Tibial artery (tissue), 4 donors: ENCODE data around the gene DYDC2.

Source experiments
- DNase-seq, 2 donors: peaks; one replicate each; pipeline ENCODE4 v3.0.0-alpha.2; 2019
- H3K27ac ChIP-seq, 2 donors: fragments of 200-600 bp; sonication (generic) in 1 of 2; 1 replicate in 1 of 2; 2 replicates in 1 of 2; pipeline ENCODE4 v1.5.1; 2018 to 2019; ENCODE audit warnings: mild to moderate bottlenecking in 1 of 2
- H3K27me3 ChIP-seq, 2 donors: fragments of 200-600 bp; sonication (generic) in 1 of 2; one replicate each; pipeline versions ENCODE4 v1.5.1 to v1.6.0; 2016 to 2019
- H3K36me3 ChIP-seq, 3 donors: fragments of 200-600 bp; sonication (generic) in 2 of 3; one replicate each; pipeline ENCODE4 v1.5.1; 2016 to 2019; ENCODE audit warnings: mild to moderate bottlenecking in 2 of 3
- H3K4me1 ChIP-seq, 4 donors: fragments of 200-600 bp; sonication (generic) in 2 of 4; 1 replicate in 3 of 4; 2 replicates in 1 of 4; pipeline ENCODE4 v1.5.1; 2016 to 2019
- H3K4me3 ChIP-seq, 2 donors: fragments of 200-600 bp; sonication (generic) in 1 of 2; 1 replicate in 1 of 2; 2 replicates in 1 of 2; pipeline ENCODE4 v1.5.1; 2018 to 2019; ENCODE audit warnings: mild to moderate bottlenecking in 2 of 2
- H3K9me3 ChIP-seq, 3 donors: fragments of 200-600 bp; sonication (generic) in 1 of 3; one replicate each; pipeline ENCODE4 v1.5.1; 2016 to 2019
- CTCF ChIP-seq, 2 experiments: fragments of 200-600 bp in 1 of 2; fragments of 450-650 bp in 1 of 2; IDR thresholded peaks; one replicate each; pipeline ENCODE4 v1.5.1; 2017 to 2019; ENCODE audit warnings: antibody characterized with exemption in 2 of 2, mild to moderate bottlenecking in 1 of 2, moderate library complexity in 1 of 2
- intact Hi-C: fragments of 100-400 bp; cut with DNase I; formaldehyde crosslinking; loops from one replicate; pipeline ENCODE4 v1.15.0; 2023; ENCODE audit warnings: low total_unique reads

The DYDC2 gene

GRCh38 chr10:80324086-80324485, 32.5 kb upstream of the DYDC2 start:
- no peak overlapping the region for H3K27ac ChIP-seq
- TF ChIP-seq CTCF (IDR thresholded peaks at IDR 0.05) = no peak
- H3K9me3 ChIP-seq = no peaks in the 10 kb centered on the region
- no peaks in the 10 kb centered on the region for H3K4me1 ChIP-seq
- no peak for DNase-seq
- intact Hi-C loops = no loop called here
- peaks cover 0 to 4% of the 10 kb centered on the region in 2 donors for H3K27me3 ChIP-seq
- no peak overlapping the region for H3K4me3 ChIP-seq
- no peaks in the 10 kb centered on the region for H3K36me3 ChIP-seq

- Histone ChIP-seq H3K4me1 (no peaks in the 10 kb centered on the region), H3K9me3 (no peaks in the 10 kb centered on the region), H3K27ac (no peak overlapping the region), H3K4me3 (no peak overlapping the region), H3K36me3 (no peaks in the 10 kb centered on the region), H3K27me3 (peaks cover 0 to 6% of the 10 kb centered on the region in 2 donors)
- intact Hi-C loops = no loop called here
- TF ChIP-seq CTCF (IDR thresholded peaks at IDR 0.05) = no peak
- no peak for DNase-seq
Observed at GRCh38 chr10:80324891-80325364, 31.7 kb upstream of the DYDC2 start.

- Histone ChIP-seq H3K4me1 (no peaks in the 10 kb centered on the region), H3K36me3 (no peaks in the 10 kb centered on the region), H3K27ac (no peak overlapping the region), H3K4me3 (no peak overlapping the region), H3K9me3 (no peaks in the 10 kb centered on the region), H3K27me3 (peaks cover 0 to 2% of the 10 kb centered on the region in 2 donors)
- no peak for DNase-seq
- TF ChIP-seq CTCF (IDR thresholded peaks at IDR 0.05) = no peak
- intact Hi-C loops = no loop called here
Observed at GRCh38 chr10:80333983-80334382, 22.6 kb upstream of the DYDC2 start.

- no peaks in the 10 kb centered on the region for H3K27me3 ChIP-seq
- H3K36me3 ChIP-seq = no peaks in the 10 kb centered on the region
- no peaks in the 10 kb centered on the region for H3K4me1 ChIP-seq
- no peak for TF ChIP-seq CTCF (IDR thresholded peaks at IDR 0.05)
- no peak overlapping the region for H3K4me3 ChIP-seq
- intact Hi-C loops = no loop called here
- DNase-seq = no peak
- no peaks in the 10 kb centered on the region for H3K9me3 ChIP-seq
- H3K27ac ChIP-seq = no peak overlapping the region
Observed at GRCh38 chr10:80344276-80344675, 12.3 kb upstream of the DYDC2 start.

GRCh38 chr10:80344912-80345311, 11.7 kb upstream of the DYDC2 start:
- no peaks in the 10 kb centered on the region for H3K27me3 ChIP-seq
- H3K4me1 ChIP-seq = no peaks in the 10 kb centered on the region
- H3K9me3 ChIP-seq = no peaks in the 10 kb centered on the region
- intact Hi-C loops = no loop called here
- H3K27ac ChIP-seq = no peak overlapping the region
- no peaks in the 10 kb centered on the region for H3K36me3 ChIP-seq
- no peak overlapping the region for H3K4me3 ChIP-seq
- no peak for TF ChIP-seq CTCF (IDR thresholded peaks at IDR 0.05)
- no peak for DNase-seq

- Histone ChIP-seq H3K36me3 (no peaks in the 10 kb centered on the region), H3K4me1 (no peaks in the 10 kb centered on the region), H3K9me3 (no peaks in the 10 kb centered on the region), H3K27ac (no peak overlapping the region), H3K27me3 (peaks cover 0 to 9% of the 10 kb centered on the region in 2 donors), H3K4me3 (no peak overlapping the region)
- no peak for TF ChIP-seq CTCF (IDR thresholded peaks at IDR 0.05)
- DNase-seq = no peak
- intact Hi-C loops = no loop called here
Observed at GRCh38 chr10:80350251-80350650, 6.3 kb upstream of the DYDC2 start.
